HEK293 (cell line): ENCODE measurements around the gene SLBP.

Experiments used
- CTCF ChIA-PET: fragments of 350-600 bp; formaldehyde crosslinking; extraction: SDS; loops from one replicate; lab custom pipeline; 2021; ENCODE audit warnings: antibody characterized with exemption; lab: Yijun Ruan, JAX
- POLR2A ChIA-PET: fragments of 300-600 bp; formaldehyde crosslinking; extraction: SDS; loops from one replicate; lab custom pipeline; 2020; ENCODE audit warnings: antibody characterized with exemption, inconsistent platforms; lab: Yijun Ruan, JAX
- H3K27ac ChIP-seq: fragments of 200-500 bp; sonication (Bioruptor generic); 2 replicates; pipeline ENCODE4 v1.5.1; 2014; ENCODE audit warnings: low read depth, low read length, control low read depth, inconsistent platforms; ENCODE audit errors: extremely low read depth
- H3K36me3 ChIP-seq, 2 experiments: fragments of 200-500 bp in 1 of 2; sonication (Bioruptor generic) in 1 of 2; 1 replicate in 1 of 2; 2 replicates in 1 of 2; pipeline ENCODE4 v1.5.1; 2014 to 2017; ENCODE audit warnings: inconsistent platforms in 2 of 2, low read length in 2 of 2; ENCODE audit not compliant: control insufficient read depth in 2 of 2, insufficient read depth in 1 of 2
- H3K4me1 ChIP-seq: fragments of 200-500 bp; sonication (Bioruptor generic); 2 replicates; pipeline ENCODE4 v1.5.1; 2014; ENCODE audit warnings: mild to moderate bottlenecking, low read length, inconsistent platforms; ENCODE audit not compliant: control insufficient read depth, insufficient read depth
- H3K4me3 ChIP-seq: 2 replicates; pipeline ENCODE4 v1.5.1; 2011; ENCODE audit warnings: low read depth, mild to moderate bottlenecking, control low read depth, low read length, moderate library complexity
- H3K9me3 ChIP-seq: fragments of 200-500 bp; sonication (Bioruptor generic); 2 replicates; pipeline ENCODE4 v1.5.1; 2014; ENCODE audit warnings: low read depth, low read length, inconsistent platforms; ENCODE audit not compliant: control insufficient read depth, insufficient read depth
- KLF9 ChIP-seq: fragments of 450-650 bp; formaldehyde crosslinking; IDR thresholded peaks from 2 replicates; pipeline ENCODE4 v1.5.1; 2016; ENCODE audit warnings: missing biosample characterization, missing genetic modification characterization, low read depth
- PRDM10 ChIP-seq: fragments of 450-650 bp; formaldehyde crosslinking; IDR thresholded peaks from 2 replicates; pipeline ENCODE4 v1.5.1; 2016; ENCODE audit warnings: missing biosample characterization, missing genetic modification characterization
- ZBTB8A ChIP-seq: fragments of 450-650 bp; formaldehyde crosslinking; IDR thresholded peaks from 2 replicates; pipeline ENCODE4 v1.5.1; 2016; ENCODE audit warnings: missing biosample characterization, missing genetic modification characterization
- ZFP41 ChIP-seq: fragments of 450-650 bp; formaldehyde crosslinking; IDR thresholded peaks from 2 replicates; pipeline ENCODE4 v1.5.1; 2016; ENCODE audit warnings: missing biosample characterization, missing genetic modification characterization, borderline replicate concordance
- ZNF174 ChIP-seq: fragments of 450-650 bp; formaldehyde crosslinking; IDR thresholded peaks from 2 replicates; pipeline ENCODE4 v1.5.0; 2017; ENCODE audit warnings: missing biosample characterization, mild to moderate bottlenecking, missing genetic modification characterization
- ZNF18 ChIP-seq: fragments of 450-650 bp; formaldehyde crosslinking; IDR thresholded peaks from 2 replicates; pipeline ENCODE4 v1.5.1; 2016; ENCODE audit warnings: missing biosample characterization, missing genetic modification characterization
- ZNF248 ChIP-seq: fragments of 450-650 bp; formaldehyde crosslinking; IDR thresholded peaks from 2 replicates; pipeline ENCODE4 v1.5.1; 2017; ENCODE audit warnings: missing biosample characterization, missing genetic modification characterization
- ZNF311 ChIP-seq: fragments of 450-650 bp; formaldehyde crosslinking; IDR thresholded peaks from 2 replicates; pipeline ENCODE4 v1.5.1; 2017; ENCODE audit warnings: missing biosample characterization, missing genetic modification characterization, borderline replicate concordance
- ZNF366 ChIP-seq: fragments of 450-650 bp; formaldehyde crosslinking; conservative IDR thresholded peaks from 2 replicates; pipeline ENCODE4 v1.5.1; 2016; ENCODE audit warnings: missing biosample characterization, missing genetic modification characterization
- ZNF398 ChIP-seq: fragments of 450-650 bp; formaldehyde crosslinking; IDR thresholded peaks from 2 replicates; pipeline ENCODE4 v1.5.1; 2017; ENCODE audit warnings: missing biosample characterization, missing genetic modification characterization
- ZNF416 ChIP-seq: fragments of 450-650 bp; formaldehyde crosslinking; IDR thresholded peaks from 2 replicates; pipeline ENCODE4 v1.5.1; 2016; ENCODE audit warnings: missing biosample characterization, missing genetic modification characterization
- ZNF449 ChIP-seq: fragments of 450-650 bp; formaldehyde crosslinking; IDR thresholded peaks from 2 replicates; pipeline ENCODE4 v1.5.1; 2017; ENCODE audit warnings: missing biosample characterization, mild to moderate bottlenecking, missing genetic modification characterization, moderate library complexity
- ZNF596 ChIP-seq: fragments of 450-650 bp; IDR thresholded peaks from 2 replicates; pipeline ENCODE4 v1.5.0; 2018; ENCODE audit warnings: missing biosample characterization, mild to moderate bottlenecking, missing genetic modification characterization, moderate library complexity
- ZNF621 ChIP-seq: fragments of 450-650 bp; formaldehyde crosslinking; IDR thresholded peaks from 2 replicates; pipeline ENCODE4 v1.5.1; 2017; ENCODE audit warnings: missing biosample characterization, missing genetic modification characterization
- ZNF645 ChIP-seq: fragments of 450-650 bp; formaldehyde crosslinking; IDR thresholded peaks from 2 replicates; pipeline ENCODE4; 2016; ENCODE audit warnings: missing biosample characterization, missing genetic modification characterization
- ZNF768 ChIP-seq: fragments of 450-650 bp; formaldehyde crosslinking; IDR thresholded peaks from 2 replicates; pipeline ENCODE4 v1.5.1; 2018; ENCODE audit warnings: missing biosample characterization, mild to moderate bottlenecking, missing genetic modification characterization

Gene SLBP

GRCh38 chr4:1746265-1746691 lies 34.2 kb upstream of the SLBP start (continued):
- TF ChIP-seq ZNF449 (tag by site-specific recombination) (no peak), ZNF645 (no peak), ZNF366 (no peak), ZNF621 (no peak), ZNF416 (tag by site-specific recombination) (no peak), ZNF311 (tag by site-specific recombination) (no peak)
- TF ChIP-seq, all 188 proteins: peak for 19

- ChIA-PET POLR2A (interaction anchor here (1.7 to 2.2 kb wide), 3 partner anchors 9 to 47 kb away, joined by 4 to 6 read pairs (median 5); partner anchors contain the start of genes FGFR3, TACC3 and TMEM129), CTCF (interaction anchor here (0.5 to 8.0 kb wide), 7 partner anchors 13 to 560 kb away, joined by 3 to 148 read pairs (median 3); no protein-coding TSS in a partner anchor)
- Histone ChIP-seq H3K27ac (no peak overlapping the region), H3K9me3 (no peaks in the 10 kb centered on the region), H3K36me3 (peaks cover 0 to 41% of the 10 kb centered on the region in 2 experiments; a peak in 2 of 3 replicates), H3K4me3 (no peak overlapping the region), H3K4me1 (no peaks in the 10 kb centered on the region)
- TF ChIP-seq ZNF174 (tag by site-specific recombination) = no peak
- no peak for TF ChIP-seq ZNF248 (tag by site-specific recombination)
- no peak for TF ChIP-seq ZBTB8A (tag by site-specific recombination)
- TF ChIP-seq ZFP41 = no peak
- TF ChIP-seq ZNF311 (tag by site-specific recombination) = no peak
- no peak for TF ChIP-seq ZNF768
- no peak for TF ChIP-seq ZNF621
- TF ChIP-seq ZNF398 = no peak
These were observed 33.6 kb upstream of the SLBP start for GRCh38 chr4:1745697-1746096.

- TF ChIP-seq ZNF596 (tag by site-specific recombination) (no peak), KLF9 (tag by site-specific recombination) (no peak), PRDM10 (tag by site-specific recombination) (peak; percentile 92), ZNF18 (tag by site-specific recombination) (peak; percentile 36; the same call in 1 of the 2 replicates)
- H3K4me1 ChIP-seq = no peaks in the 10 kb centered on the region
- CTCF ChIA-PET = interaction anchor here (0.8 to 8.0 kb wide), 7 partner anchors 12 to 114 kb away, joined by 3 to 148 read pairs (median 4); no protein-coding TSS in a partner anchor
- H3K27ac ChIP-seq = no peak overlapping the region
- H3K4me3 ChIP-seq = no peak overlapping the region
- H3K9me3 ChIP-seq = no peaks in the 10 kb centered on the region
- peaks cover 0 to 46% of the 10 kb centered on the region in 2 experiments; a peak in 2 of 3 replicates for H3K36me3 ChIP-seq
- POLR2A ChIA-PET = interaction anchor here (0.9 to 2.2 kb wide), 3 partner anchors 10 to 63 kb away, joined by 4 to 6 read pairs (median 4); partner anchors contain the start of genes TACC3 and TMEM129
These were observed 33.0 kb upstream of the SLBP start for GRCh38 chr4:1745165-1745564.
